ENCODE data around the gene ZNF536.
"Not testable (repeated sequence)": the region's sequence is repeated elsewhere in the genome, so short reads cannot be mapped to it uniquely, and the experiment has no call there.

The ZNF536 gene

GRCh38 chr19:30388327-30388726 lies 16.1 kb downstream of the ZNF536 start:
- no peak for DNase-seq (ENCODE audit: low read depth in 2 of 2)

- DNase-seq (ENCODE audit: low read depth in 2 of 2), result no peak
These were observed 16.6 kb downstream of the ZNF536 start for GRCh38 chr19:30388819-30389218.

- no peak for DNase-seq (ENCODE audit: low read depth in 2 of 2)
These were observed 18.3 kb downstream of the ZNF536 start for GRCh38 chr19:30390356-30390988.

- DNase-seq (ENCODE audit: low read depth in 2 of 2), result no peak
These were observed 18.9 kb downstream of the ZNF536 start for GRCh38 chr19:30391052-30391451.

- DNase-seq (ENCODE audit: low read depth in 2 of 2), result no peak
These were observed 19.7 kb downstream of the ZNF536 start for GRCh38 chr19:30391554-30392551.

- no peak for DNase-seq (ENCODE audit: low read depth in 2 of 2)
These were observed 20.9 kb downstream of the ZNF536 start for GRCh38 chr19:30393046-30393445.

- DNase-seq (ENCODE audit: low read depth in 2 of 2), result no peak
These were observed 21.7 kb downstream of the ZNF536 start for GRCh38 chr19:30393729-30394480.

GRCh38 chr19:30394481-30395151 lies 22.4 kb downstream of the ZNF536 start:
- DNase-seq (ENCODE audit: low read depth in 2 of 2), result no peak

GRCh38 chr19:30395283-30395682 lies 23.1 kb downstream of the ZNF536 start:
- DNase-seq (ENCODE audit: low read depth in 2 of 2), result no peak

GRCh38 chr19:30398539-30398938 lies 26.4 kb downstream of the ZNF536 start:
- DNase-seq (ENCODE audit: low read depth in 2 of 2), result not testable (repeated sequence)

- no peak for DNase-seq (ENCODE audit: low read depth in 2 of 2)
These were observed 29.8 kb downstream of the ZNF536 start for GRCh38 chr19:30401956-30402355.

- no peak for DNase-seq (ENCODE audit: low read depth in 2 of 2)
These were observed 30.4 kb downstream of the ZNF536 start for GRCh38 chr19:30402436-30403202.

- no peak for DNase-seq (ENCODE audit: low read depth in 2 of 2)
These were observed 31.2 kb downstream of the ZNF536 start for GRCh38 chr19:30403203-30403985.

GRCh38 chr19:30406220-30407067 lies 34.3 kb downstream of the ZNF536 start:
- DNase-seq (ENCODE audit: low read depth in 2 of 2), result no peak

- no peak for DNase-seq (ENCODE audit: low read depth in 2 of 2)
These were observed 35.0 kb downstream of the ZNF536 start for GRCh38 chr19:30407068-30407709.

- DNase-seq (ENCODE audit: low read depth in 2 of 2), result no peak
These were observed 36.6 kb downstream of the ZNF536 start for GRCh38 chr19:30408734-30409301.

GRCh38 chr19:30411714-30412113 lies 39.5 kb downstream of the ZNF536 start:
- no peak for DNase-seq (ENCODE audit: low read depth in 2 of 2)

GRCh38 chr19:30416375-30416774 lies 44.2 kb downstream of the ZNF536 start:
- no peak for DNase-seq (ENCODE audit: low read depth in 2 of 2)

Measured in activated CD8-positive, alpha-beta memory T cell treated with anti-CD3 and anti-CD28 coated beads for 4 hours (primary cell).